GM23248 (cell line): ENCODE measurements around the gene SPINK7.

Experiments used
- EZH2 ChIP-seq: fragments of 200-600 bp; sonication (generic); IDR thresholded peaks from 2 replicates; pipeline ENCODE4 v1.6.1; 2018; ENCODE audit warnings: antibody characterized with exemption, mild to moderate bottlenecking; ENCODE audit not compliant: insufficient read depth, poor library complexity, severe bottlenecking
- EZH2phosphoT487 ChIP-seq: fragments of 200-600 bp; sonication (generic); IDR thresholded peaks from 2 replicates; pipeline ENCODE4 v1.6.1; 2018; ENCODE audit warnings: antibody characterized with exemption, moderate library complexity, mild to moderate bottlenecking, low read depth; ENCODE audit not compliant: insufficient read depth

- TF ChIP-seq EZH2 (no peak), EZH2phosphoT487 (no peak)
These were observed 21.7 kb upstream of the SPINK7 start for GRCh38 chr5:148290271-148291195.
